ENCODE data around the gene RABGGTB.
"Not testable (repeated sequence)": the region's sequence is repeated elsewhere in the genome, so short reads cannot be mapped to it uniquely, and the experiment has no call there.

Gene RABGGTB

DNA sequence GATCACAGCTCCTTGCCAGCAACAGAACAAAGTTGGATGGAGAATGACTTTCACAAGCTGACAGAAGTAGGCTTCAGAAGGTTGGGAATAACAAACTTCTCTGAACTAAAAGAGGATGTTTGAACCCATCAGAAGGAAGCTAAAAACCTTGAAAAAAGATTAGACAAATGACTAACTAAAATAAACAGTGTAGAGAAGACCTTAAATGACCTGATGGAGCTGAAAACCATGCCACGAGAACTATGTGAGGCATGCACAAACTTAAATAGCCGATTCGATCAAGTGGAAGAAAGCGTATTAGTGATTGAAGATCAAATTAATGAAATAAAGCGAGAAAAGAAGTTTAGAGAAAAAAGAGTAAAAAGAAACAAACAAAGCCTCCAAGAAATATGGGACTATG is 7.4 kb upstream of the RABGGTB start:
- not testable (repeated sequence) for H3K36me3 ChIP-seq (ENCODE audit: control insufficient read depth, insufficient read depth, low read length); H3K9me3 ChIP-seq (ENCODE audit: control insufficient read depth, insufficient read depth, low read length); H3K9ac ChIP-seq (ENCODE audit: low read depth, low read length); H3K4me1 ChIP-seq (ENCODE audit: control insufficient read depth, insufficient read depth, low read length); H3K4me3 ChIP-seq (ENCODE audit: low read depth, low read length); H3K27me3 ChIP-seq (ENCODE audit: control insufficient read depth, insufficient read depth, low read length)

DNA sequence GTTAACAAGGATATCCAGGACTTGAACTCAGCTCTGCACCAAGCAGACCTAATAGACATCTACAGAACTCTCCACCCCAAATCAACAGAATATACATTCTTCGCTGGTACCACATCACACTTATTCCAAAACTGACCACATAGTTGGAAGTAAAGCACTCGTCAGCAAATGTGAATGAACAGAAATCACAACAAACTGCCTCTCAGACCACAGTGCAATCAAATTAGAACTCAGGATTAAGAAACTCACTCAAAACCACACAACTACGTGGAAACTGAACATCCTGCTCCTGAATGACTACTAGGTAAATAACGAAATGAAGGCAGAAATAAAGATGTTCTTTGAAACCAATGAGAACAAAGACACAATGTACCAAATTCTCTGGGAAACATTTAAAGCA is 5.9 kb upstream of the RABGGTB start:
- not testable (repeated sequence) for H3K4me1 ChIP-seq (ENCODE audit: control insufficient read depth, insufficient read depth, low read length); H3K9me3 ChIP-seq (ENCODE audit: control insufficient read depth, insufficient read depth, low read length); H3K9ac ChIP-seq (ENCODE audit: low read depth, low read length); H3K36me3 ChIP-seq (ENCODE audit: control insufficient read depth, insufficient read depth, low read length); H3K27me3 ChIP-seq (ENCODE audit: control insufficient read depth, insufficient read depth, low read length); H3K4me3 ChIP-seq (ENCODE audit: low read depth, low read length)

DNA sequence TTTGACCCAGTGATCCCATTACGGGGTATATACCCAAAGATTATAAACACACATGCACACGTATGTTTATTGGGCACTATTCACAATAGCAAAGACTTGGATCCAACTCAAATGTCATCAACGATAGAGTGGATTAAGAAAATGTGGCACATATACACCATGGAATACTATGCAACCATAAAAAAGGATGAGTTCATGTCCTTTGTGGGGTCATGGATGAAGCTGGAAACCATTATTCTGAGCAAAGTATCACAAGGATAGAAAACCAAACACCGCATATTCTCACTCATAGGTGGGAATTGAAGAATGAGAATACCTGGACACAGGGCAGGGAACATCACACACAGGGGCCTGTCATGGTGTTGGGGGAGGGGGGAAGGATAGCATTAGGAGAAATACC is 2.1 kb upstream of the RABGGTB start:
- H3K9ac ChIP-seq (ENCODE audit: low read depth, low read length); H3K27me3 ChIP-seq (ENCODE audit: control insufficient read depth, insufficient read depth, low read length); H3K4me3 ChIP-seq (ENCODE audit: low read depth, low read length): not testable (repeated sequence)

DNA sequence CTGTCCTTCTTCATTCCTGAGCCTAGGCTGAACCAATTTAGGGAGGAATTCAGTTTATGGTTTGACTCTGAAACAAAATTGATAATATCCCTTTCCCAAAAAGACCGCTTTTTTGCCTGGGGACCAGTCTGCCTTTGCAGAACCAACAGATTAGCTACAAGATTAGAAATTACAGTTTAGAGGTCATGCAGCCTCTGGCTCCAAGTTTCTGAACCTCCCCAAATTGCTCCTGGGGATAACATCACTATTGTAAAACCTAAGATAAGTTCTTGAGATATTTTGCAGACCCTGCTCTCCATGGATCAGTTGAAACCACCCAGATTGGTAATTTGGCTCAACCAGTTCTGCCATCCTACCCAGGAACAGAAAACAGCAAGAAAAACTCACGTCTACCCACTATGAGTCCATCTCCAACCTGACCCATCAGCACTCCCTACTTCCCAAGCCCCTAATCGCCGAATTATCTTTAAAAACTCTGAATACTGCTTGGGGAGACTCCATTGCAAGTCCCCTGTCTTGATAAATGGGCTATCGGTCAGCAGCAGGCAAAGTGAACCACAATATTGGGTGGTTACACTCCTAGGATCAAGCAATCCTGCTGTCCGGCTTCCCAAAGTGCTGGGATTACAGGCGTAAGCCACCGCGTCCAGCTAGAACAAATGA is 605 bp upstream of the RABGGTB start:
- Histone ChIP-seq H3K36me3 (ENCODE audit: control insufficient read depth, insufficient read depth, low read length) (peaks cover 18% of the 10 kb centered on the region), H3K4me1 (ENCODE audit: control insufficient read depth, insufficient read depth, low read length) (peaks cover 7% of the 10 kb centered on the region), H3K9me3 (ENCODE audit: control insufficient read depth, insufficient read depth, low read length) (no peaks in the 10 kb centered on the region), H3K4me3 (ENCODE audit: low read depth, low read length) (peak overlapping the region; percentile 99), H3K9ac (ENCODE audit: low read depth, low read length) (peak overlapping the region; percentile 99), H3K27me3 (ENCODE audit: control insufficient read depth, insufficient read depth, low read length) (no peaks in the 10 kb centered on the region)

More for the DNA sequence above, 2.1 kb upstream of the RABGGTB start:
- H3K9me3 ChIP-seq (ENCODE audit: control insufficient read depth, insufficient read depth, low read length); H3K4me1 ChIP-seq (ENCODE audit: control insufficient read depth, insufficient read depth, low read length): not testable (repeated sequence)
- H3K36me3 ChIP-seq (ENCODE audit: control insufficient read depth, insufficient read depth, low read length) = peaks cover 14% of the 10 kb centered on the region

DNA sequence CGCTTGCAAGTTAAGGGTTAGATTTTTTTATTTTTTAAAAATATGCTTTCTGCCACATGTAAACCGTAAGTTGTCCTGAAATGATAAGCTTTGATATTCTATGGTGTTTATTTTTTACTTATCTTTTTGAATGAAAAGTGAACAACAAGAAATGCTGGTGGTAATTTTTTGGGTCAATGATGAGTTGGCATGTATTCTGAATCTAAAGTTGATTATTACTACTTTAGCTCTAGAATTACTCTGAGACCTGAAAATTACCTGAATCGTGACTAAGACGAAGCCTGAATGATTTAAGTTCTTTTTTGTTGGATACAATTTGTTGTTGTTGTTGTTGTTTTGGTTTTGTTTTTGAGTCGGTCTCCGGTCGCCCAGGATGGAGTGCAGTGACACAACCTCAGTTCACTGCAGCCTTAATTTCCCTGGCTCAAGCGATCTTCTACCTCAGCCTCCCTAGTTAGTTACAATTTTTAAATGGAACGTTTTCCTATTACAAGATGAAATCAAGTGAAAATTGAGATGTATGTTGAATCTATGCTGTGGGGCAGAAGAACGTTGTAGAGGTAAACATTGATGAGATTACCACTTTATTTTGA is 941 bp downstream of the RABGGTB start:
- Histone ChIP-seq H3K36me3 (ENCODE audit: control insufficient read depth, insufficient read depth, low read length) (peaks cover 31% of the 10 kb centered on the region), H3K4me1 (ENCODE audit: control insufficient read depth, insufficient read depth, low read length) (peaks cover 7% of the 10 kb centered on the region), H3K27me3 (ENCODE audit: control insufficient read depth, insufficient read depth, low read length) (no peaks in the 10 kb centered on the region), H3K9ac (ENCODE audit: low read depth, low read length) (peak overlapping the region; percentile 99), H3K9me3 (ENCODE audit: control insufficient read depth, insufficient read depth, low read length) (no peaks in the 10 kb centered on the region), H3K4me3 (ENCODE audit: low read depth, low read length) (peak overlapping the region; percentile 99)

DNA sequence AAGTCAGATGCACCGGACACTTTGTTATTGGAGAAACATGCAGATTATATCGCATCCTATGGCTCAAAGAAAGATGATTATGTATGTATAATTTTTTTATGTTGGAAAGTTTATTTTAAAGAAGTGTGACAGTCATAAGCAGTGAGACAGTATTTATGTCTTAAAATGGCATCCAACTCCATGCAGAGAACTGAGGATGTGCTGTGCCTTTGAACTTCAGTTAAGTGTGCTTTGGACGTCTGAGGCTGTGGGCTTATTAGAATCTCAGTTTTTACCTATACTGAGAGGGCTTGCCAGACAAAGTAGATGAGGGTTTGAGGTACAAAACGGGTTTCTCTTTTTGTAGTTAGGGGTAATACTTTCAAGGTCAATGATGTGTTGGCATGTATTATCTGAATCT is 1.5 kb downstream of the RABGGTB start:
- H3K4me3 ChIP-seq (ENCODE audit: low read depth, low read length) = peak overlapping the region; percentile 99
- peaks cover 7% of the 10 kb centered on the region for H3K4me1 ChIP-seq (ENCODE audit: control insufficient read depth, insufficient read depth, low read length)
- H3K9me3 ChIP-seq (ENCODE audit: control insufficient read depth, insufficient read depth, low read length) = no peaks in the 10 kb centered on the region
- no peaks in the 10 kb centered on the region for H3K27me3 ChIP-seq (ENCODE audit: control insufficient read depth, insufficient read depth, low read length)
- H3K9ac ChIP-seq (ENCODE audit: low read depth, low read length) = peak overlapping the region; percentile 99
- peaks cover 36% of the 10 kb centered on the region for H3K36me3 ChIP-seq (ENCODE audit: control insufficient read depth, insufficient read depth, low read length)

DNA sequence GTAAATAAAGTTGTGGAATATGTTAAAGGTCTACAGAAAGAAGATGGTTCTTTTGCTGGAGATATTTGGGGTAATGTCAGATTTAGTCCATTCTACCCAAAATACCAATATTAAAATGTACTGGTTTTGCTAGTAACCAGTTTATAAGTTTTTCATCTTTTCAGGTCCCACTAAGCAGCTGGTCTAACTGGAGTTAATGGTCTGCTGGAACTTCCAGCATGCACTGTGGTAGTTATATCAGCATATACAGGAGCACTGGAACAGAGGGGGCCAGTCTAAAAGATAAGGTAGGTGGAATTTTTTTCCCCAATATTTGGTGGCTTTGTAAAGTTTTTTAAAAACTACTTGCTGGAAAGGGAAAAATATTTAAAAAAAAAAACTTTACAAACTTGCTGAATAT is 3.9 kb downstream of the RABGGTB start:
- peaks cover 59% of the 10 kb centered on the region for H3K36me3 ChIP-seq (ENCODE audit: control insufficient read depth, insufficient read depth, low read length)
- no peaks in the 10 kb centered on the region for H3K27me3 ChIP-seq (ENCODE audit: control insufficient read depth, insufficient read depth, low read length)
- H3K9ac ChIP-seq (ENCODE audit: low read depth, low read length) = no peak overlapping the region
- H3K4me3 ChIP-seq (ENCODE audit: low read depth, low read length) = peak overlapping the region; percentile 99
- H3K9me3 ChIP-seq (ENCODE audit: control insufficient read depth, insufficient read depth, low read length) = no peaks in the 10 kb centered on the region
- peaks cover 7% of the 10 kb centered on the region for H3K4me1 ChIP-seq (ENCODE audit: control insufficient read depth, insufficient read depth, low read length)

DNA sequence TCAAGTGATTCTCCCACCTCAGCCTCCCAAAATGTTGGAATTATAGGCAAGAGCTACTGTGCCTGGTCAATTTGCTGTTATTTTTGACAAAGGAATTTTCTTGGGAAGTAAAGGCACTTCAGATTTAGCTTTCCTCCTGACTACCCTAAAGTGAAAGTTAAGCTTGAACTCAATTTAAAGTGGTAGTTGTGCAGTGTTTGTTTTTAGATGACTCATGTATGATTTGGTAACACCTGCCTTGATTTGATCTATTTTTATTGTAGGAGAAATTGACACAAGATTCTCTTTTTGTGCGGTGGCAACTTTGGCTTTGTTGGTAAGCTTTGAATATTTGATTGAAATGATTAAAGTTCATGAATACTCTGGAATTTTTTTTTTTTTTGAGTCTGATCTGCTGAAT is 5.0 kb downstream of the RABGGTB start:
- Histone ChIP-seq H3K9ac (ENCODE audit: low read depth, low read length) (no peak overlapping the region), H3K27me3 (ENCODE audit: control insufficient read depth, insufficient read depth, low read length) (no peaks in the 10 kb centered on the region), H3K4me1 (ENCODE audit: control insufficient read depth, insufficient read depth, low read length) (peaks cover 7% of the 10 kb centered on the region), H3K4me3 (ENCODE audit: low read depth, low read length) (no peak overlapping the region), H3K36me3 (ENCODE audit: control insufficient read depth, insufficient read depth, low read length) (peaks cover 69% of the 10 kb centered on the region), H3K9me3 (ENCODE audit: control insufficient read depth, insufficient read depth, low read length) (no peaks in the 10 kb centered on the region)

DNA sequence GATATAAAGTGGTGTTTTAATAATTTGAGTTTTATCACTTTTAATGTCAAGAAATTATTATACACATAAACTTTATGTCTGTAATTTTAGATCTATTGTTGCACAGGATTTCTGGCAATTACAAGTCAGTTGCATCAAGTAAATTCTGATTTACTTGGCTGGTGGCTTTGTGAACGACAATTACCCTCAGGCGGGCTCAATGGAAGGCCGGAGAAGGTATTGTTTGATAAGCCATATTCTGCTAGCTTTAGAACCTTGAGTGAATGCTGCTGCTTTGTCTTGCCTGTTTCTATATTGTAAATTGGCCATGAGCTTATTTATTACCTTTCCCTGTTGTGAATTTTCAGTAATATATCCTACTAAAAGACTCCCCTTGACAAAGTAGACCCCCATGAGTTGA is 6.0 kb downstream of the RABGGTB start:
- no peak overlapping the region for H3K9ac ChIP-seq (ENCODE audit: low read depth, low read length)
- no peak overlapping the region for H3K4me3 ChIP-seq (ENCODE audit: low read depth, low read length)
- no peaks in the 10 kb centered on the region for H3K9me3 ChIP-seq (ENCODE audit: control insufficient read depth, insufficient read depth, low read length)
- H3K27me3 ChIP-seq (ENCODE audit: control insufficient read depth, insufficient read depth, low read length) = no peaks in the 10 kb centered on the region
- peaks cover 72% of the 10 kb centered on the region for H3K36me3 ChIP-seq (ENCODE audit: control insufficient read depth, insufficient read depth, low read length)
- peaks cover 7% of the 10 kb centered on the region for H3K4me1 ChIP-seq (ENCODE audit: control insufficient read depth, insufficient read depth, low read length)

DNA sequence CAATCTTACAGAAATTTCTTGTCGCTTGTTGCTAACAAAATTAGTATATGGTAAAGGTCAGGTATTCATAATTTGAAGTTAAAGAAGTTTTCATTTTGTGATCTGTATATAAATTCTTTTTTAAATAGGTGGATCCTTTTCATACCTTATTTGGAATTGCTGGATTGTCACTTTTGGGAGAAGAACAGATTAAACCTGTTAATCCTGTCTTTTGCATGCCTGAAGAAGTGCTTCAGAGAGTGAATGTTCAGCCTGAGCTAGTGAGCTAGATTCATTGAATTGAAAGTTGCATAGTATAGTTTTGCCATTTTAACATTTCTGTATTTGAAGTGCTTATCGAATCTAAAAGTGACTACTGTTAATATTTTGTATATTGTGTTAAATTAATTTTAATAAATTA is 8.3 kb downstream of the RABGGTB start:
- Histone ChIP-seq H3K9ac (ENCODE audit: low read depth, low read length) (no peak overlapping the region), H3K36me3 (ENCODE audit: control insufficient read depth, insufficient read depth, low read length) (peaks cover 60% of the 10 kb centered on the region), H3K27me3 (ENCODE audit: control insufficient read depth, insufficient read depth, low read length) (no peaks in the 10 kb centered on the region), H3K4me3 (ENCODE audit: low read depth, low read length) (no peak overlapping the region), H3K9me3 (ENCODE audit: control insufficient read depth, insufficient read depth, low read length) (no peaks in the 10 kb centered on the region), H3K4me1 (ENCODE audit: control insufficient read depth, insufficient read depth, low read length) (peaks cover 1% of the 10 kb centered on the region)

DNA sequence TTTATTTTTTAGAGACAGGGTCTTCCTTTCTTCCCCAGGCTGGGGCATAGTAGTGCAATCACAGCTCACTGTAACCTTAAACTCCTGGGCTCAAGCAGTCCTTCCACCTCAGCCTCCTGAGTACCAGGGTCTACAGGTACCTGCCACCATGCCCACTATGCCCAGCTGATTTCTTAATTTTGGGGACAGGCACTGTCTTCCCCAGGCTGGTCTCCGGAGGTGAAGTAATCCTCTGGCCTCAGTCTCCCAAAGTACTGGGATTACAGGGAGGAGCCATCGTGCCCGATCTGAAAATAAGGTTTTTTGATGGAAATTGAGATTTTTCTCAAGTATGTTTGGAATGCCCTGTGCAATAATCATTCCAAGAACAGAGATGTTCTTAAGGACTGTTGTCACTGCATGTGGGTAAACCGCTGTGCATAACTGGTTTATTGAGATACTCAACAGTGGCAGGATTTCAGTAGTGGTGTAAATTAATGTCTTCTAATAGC is 9.7 kb downstream of the RABGGTB start:
- H3K9me3 ChIP-seq (ENCODE audit: control insufficient read depth, insufficient read depth, low read length) = no peaks in the 10 kb centered on the region
- H3K27me3 ChIP-seq (ENCODE audit: control insufficient read depth, insufficient read depth, low read length) = no peaks in the 10 kb centered on the region
- H3K36me3 ChIP-seq (ENCODE audit: control insufficient read depth, insufficient read depth, low read length) = peaks cover 54% of the 10 kb centered on the region
- no peaks in the 10 kb centered on the region for H3K4me1 ChIP-seq (ENCODE audit: control insufficient read depth, insufficient read depth, low read length)
- H3K4me3 ChIP-seq (ENCODE audit: low read depth, low read length) = no peak overlapping the region
- H3K9ac ChIP-seq (ENCODE audit: low read depth, low read length) = no peak overlapping the region

All from iPS-15b (cell line).